ENCODE results near the gene GABBR2. TPM values are rescaled to one million over a fixed set of nuclear protein-coding genes. Genes with fewer than 3 reads are reported as not detected.

The GABBR2 gene
- total RNA-seq, 1 experiment from 2014 or later = not detected

DNA sequence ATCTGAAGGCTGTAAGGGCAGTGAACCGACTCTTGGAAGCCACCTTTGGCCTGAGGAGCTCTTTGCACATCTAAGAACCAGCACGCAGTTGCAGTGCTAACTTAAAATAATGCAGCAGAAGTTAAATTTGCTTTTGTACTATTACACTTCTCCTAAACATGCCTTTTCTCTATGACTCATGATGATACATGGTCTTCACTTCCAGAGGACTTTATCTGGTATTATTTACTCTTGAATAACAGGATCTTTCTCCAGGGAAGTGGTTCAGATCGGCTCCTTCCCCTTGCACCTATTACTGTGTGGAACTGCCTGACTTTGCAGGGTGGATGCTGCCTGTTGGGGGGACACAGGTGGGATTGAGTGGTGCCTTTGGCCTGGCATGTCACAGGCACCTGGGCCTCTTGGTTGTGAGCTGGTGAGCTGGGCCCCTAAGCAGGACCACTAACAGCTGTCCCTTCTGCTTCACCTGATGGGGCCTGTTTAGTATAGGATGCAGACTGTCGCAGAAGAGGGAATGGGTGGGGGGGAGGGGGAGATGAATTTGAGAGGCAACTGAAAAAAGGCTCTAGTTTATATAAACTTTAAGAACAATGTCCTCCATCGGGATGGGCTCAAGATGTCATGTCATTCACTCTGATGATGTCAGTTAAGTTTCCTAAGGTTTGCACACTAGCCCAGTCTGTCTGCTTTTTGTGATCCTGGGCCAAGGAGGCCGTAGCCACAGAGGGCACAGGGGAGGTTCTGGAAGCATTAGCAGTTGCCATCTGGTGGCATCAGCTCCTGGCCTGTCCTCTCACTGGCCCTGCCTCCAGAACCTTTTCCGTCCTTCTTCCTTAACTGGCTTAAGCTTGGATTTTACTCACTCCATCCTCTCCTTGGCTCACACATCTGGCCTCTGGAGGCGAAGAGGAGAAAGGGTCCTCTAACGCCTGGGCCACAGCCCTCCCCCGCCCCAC is 33.9 kb upstream of the GABBR2 start:
- no peaks in the 10 kb centered on the region for H3K4me1 ChIP-seq (ENCODE audit: insufficient read depth, low read length, poor library complexity, severe bottlenecking)
- H3K36me3 ChIP-seq (ENCODE audit: insufficient read depth, low read length, poor library complexity, severe bottlenecking) = no peaks in the 10 kb centered on the region
- TF ChIP-seq, protein P1, sequence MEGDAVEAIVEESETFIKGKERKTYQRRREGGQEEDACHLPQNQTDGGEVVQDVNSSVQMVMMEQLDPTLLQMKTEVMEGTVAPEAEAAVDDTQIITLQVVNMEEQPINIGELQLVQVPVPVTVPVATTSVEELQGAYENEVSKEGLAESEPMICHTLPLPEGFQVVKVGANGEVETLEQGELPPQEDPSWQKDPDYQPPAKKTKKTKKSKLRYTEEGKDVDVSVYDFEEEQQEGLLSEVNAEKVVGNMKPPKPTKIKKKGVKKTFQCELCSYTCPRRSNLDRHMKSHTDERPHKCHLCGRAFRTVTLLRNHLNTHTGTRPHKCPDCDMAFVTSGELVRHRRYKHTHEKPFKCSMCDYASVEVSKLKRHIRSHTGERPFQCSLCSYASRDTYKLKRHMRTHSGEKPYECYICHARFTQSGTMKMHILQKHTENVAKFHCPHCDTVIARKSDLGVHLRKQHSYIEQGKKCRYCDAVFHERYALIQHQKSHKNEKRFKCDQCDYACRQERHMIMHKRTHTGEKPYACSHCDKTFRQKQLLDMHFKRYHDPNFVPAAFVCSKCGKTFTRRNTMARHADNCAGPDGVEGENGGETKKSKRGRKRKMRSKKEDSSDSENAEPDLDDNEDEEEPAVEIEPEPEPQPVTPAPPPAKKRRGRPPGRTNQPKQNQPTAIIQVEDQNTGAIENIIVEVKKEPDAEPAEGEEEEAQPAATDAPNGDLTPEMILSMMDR (conservative IDR thresholded peaks at IDR 0.05; ENCODE audit: low read depth, low read length) = no peak
- no peak for TF ChIP-seq EZH2 (IDR thresholded peaks at IDR 0.05; ENCODE audit: borderline replicate concordance, low read depth, low read length, poor library complexity, severe bottlenecking)
- intact Hi-C loops (cut with micrococcal nuclease; ENCODE audit: unreplicated experiment) = no loop called here
- CTCF ChIA-PET = no interaction called here
- no peaks in the 10 kb centered on the region for H3K27me3 ChIP-seq (replicated peaks; ENCODE audit: insufficient read depth, low read depth, low read length, poor library complexity)
- H3K4me3 ChIP-seq (ENCODE audit: low read depth, low read length, poor library complexity, severe bottlenecking) = no peak overlapping the region
- H3K9me3 ChIP-seq (ENCODE audit: low read depth, low read length, poor library complexity, severe bottlenecking) = no peaks in the 10 kb centered on the region
- BruUV-seq (replicated peaks) = no TSS peak
- no peak for DNase-seq (ENCODE audit: low spot score)
- POLR2A ChIA-PET (ENCODE audit: low non-redundant PET) = no interaction called here
- no peak overlapping the region for H3K27ac ChIP-seq (ENCODE audit: low read depth, low read length, poor library complexity, severe bottlenecking)

DNA sequence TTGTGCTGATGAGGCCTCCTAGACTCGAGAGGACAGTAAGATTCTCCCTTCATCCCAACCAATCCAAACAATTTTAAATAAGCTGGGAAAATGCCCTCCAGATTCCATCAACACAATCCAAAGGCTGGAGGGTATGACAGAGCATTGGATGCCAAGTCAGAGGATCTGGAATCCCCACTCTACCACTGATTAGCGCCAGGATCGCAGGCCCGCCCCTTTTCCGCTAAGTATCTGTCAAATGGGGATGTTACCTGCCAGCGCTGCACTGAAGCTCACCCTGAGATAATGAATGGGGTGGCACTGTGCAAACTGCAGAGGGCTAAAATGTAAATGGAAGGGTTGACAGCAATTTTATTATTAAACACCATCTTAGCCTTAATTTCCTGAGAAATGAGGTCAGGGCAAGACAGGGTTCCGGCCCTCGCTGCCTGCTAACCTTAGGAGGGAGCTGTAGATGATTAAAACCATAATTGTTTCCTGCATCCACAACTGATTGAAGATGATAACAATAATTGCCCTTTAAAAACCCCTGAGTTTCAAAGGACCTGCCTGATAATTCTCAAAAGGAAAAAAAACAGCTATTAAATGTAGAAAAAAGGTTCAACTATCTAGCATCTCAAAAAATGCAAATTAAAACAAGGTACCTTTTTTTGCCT is 31.6 kb upstream of the GABBR2 start:
- Histone ChIP-seq H3K27me3 (replicated peaks; ENCODE audit: insufficient read depth, low read depth, low read length, poor library complexity) (no peaks in the 10 kb centered on the region), H3K9me3 (ENCODE audit: low read depth, low read length, poor library complexity, severe bottlenecking) (no peaks in the 10 kb centered on the region), H3K36me3 (ENCODE audit: insufficient read depth, low read length, poor library complexity, severe bottlenecking) (no peaks in the 10 kb centered on the region), H3K27ac (ENCODE audit: low read depth, low read length, poor library complexity, severe bottlenecking) (no peak overlapping the region), H3K4me3 (ENCODE audit: low read depth, low read length, poor library complexity, severe bottlenecking) (no peak overlapping the region), H3K4me1 (ENCODE audit: insufficient read depth, low read length, poor library complexity, severe bottlenecking) (no peaks in the 10 kb centered on the region)
- no TSS peak for BruUV-seq (replicated peaks)
- intact Hi-C loops (cut with micrococcal nuclease; ENCODE audit: unreplicated experiment) = no loop called here
- TF ChIP-seq EZH2 (IDR thresholded peaks at IDR 0.05; ENCODE audit: borderline replicate concordance, low read depth, low read length, poor library complexity, severe bottlenecking) = no peak
- TF ChIP-seq, protein P1 (conservative IDR thresholded peaks at IDR 0.05; ENCODE audit: low read depth, low read length) = no peak
- DNase-seq (ENCODE audit: low spot score) = no peak
- ChIA-PET POLR2A (ENCODE audit: low non-redundant PET) (no interaction called here), CTCF (no interaction called here)

DNA sequence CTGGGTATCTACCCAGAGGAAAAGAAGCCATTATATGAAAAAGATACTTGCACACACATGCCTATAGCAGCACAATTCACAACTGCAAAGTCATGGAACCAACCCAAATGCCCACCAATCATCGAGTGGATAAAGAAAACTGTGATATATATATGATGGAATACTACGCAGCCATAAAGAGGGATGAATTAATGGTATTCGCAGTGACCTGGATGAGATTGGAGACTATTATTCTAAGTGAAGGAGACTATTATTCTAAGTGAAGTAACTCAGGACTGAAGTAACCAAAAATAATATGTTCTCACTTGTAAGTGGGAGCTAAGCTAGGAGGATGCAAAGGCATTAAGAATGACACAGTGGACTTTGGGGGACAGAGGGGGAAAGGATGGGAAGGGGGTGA is 30.0 kb upstream of the GABBR2 start:
- H3K4me1 ChIP-seq (ENCODE audit: insufficient read depth, low read length, poor library complexity, severe bottlenecking) = no peaks in the 10 kb centered on the region
- H3K4me3 ChIP-seq (ENCODE audit: low read depth, low read length, poor library complexity, severe bottlenecking) = no peak overlapping the region
- H3K36me3 ChIP-seq (ENCODE audit: insufficient read depth, low read length, poor library complexity, severe bottlenecking) = no peaks in the 10 kb centered on the region
- no peak overlapping the region for H3K27ac ChIP-seq (ENCODE audit: low read depth, low read length, poor library complexity, severe bottlenecking)
- no TSS peak for BruUV-seq (replicated peaks)
- DNase-seq (ENCODE audit: low spot score) = no peak
- intact Hi-C loops (cut with micrococcal nuclease; ENCODE audit: unreplicated experiment) = no loop called here
- POLR2A ChIA-PET (ENCODE audit: low non-redundant PET) = no interaction called here
- no peak for TF ChIP-seq EZH2 (IDR thresholded peaks at IDR 0.05; ENCODE audit: borderline replicate concordance, low read depth, low read length, poor library complexity, severe bottlenecking)
- TF ChIP-seq, protein P1 (conservative IDR thresholded peaks at IDR 0.05; ENCODE audit: low read depth, low read length) = no peak
- CTCF ChIA-PET = no interaction called here
- H3K9me3 ChIP-seq (ENCODE audit: low read depth, low read length, poor library complexity, severe bottlenecking) = no peaks in the 10 kb centered on the region
- no peaks in the 10 kb centered on the region for H3K27me3 ChIP-seq (replicated peaks; ENCODE audit: insufficient read depth, low read depth, low read length, poor library complexity)

All from A673 (cell line).